GM19452 (cell line): ENCODE measurements around the gene PAFAH1B1.
A peak's percentile ranks its signal among the peaks of the same experiment; 100 is the strongest.
"Not testable (repeated sequence)": the region's sequence is repeated elsewhere in the genome, so short reads cannot be mapped to it uniquely, and the experiment has no call there.

Source experiments
- ATAC-seq: cut with Tn5 transposase; IDR thresholded peaks from one replicate; pipeline ENCODE4 v1.9.1; 2021; ENCODE audit not compliant: unreplicated experiment

Gene PAFAH1B1

GRCh38 chr17:2593821-2594721 lies 617 bp downstream of the PAFAH1B1 start:
- peak; percentile 44 for ATAC-seq

GRCh38 chr17:2594722-2595599 lies 1.5 kb downstream of the PAFAH1B1 start:
- no peak for ATAC-seq

- ATAC-seq, result no peak
Observed at GRCh38 chr17:2595716-2596115, 2.3 kb downstream of the PAFAH1B1 start.

GRCh38 chr17:2598166-2598565 lies 4.7 kb downstream of the PAFAH1B1 start:
- no peak for ATAC-seq

- ATAC-seq, result no peak
Observed at GRCh38 chr17:2602597-2603017, 9.2 kb downstream of the PAFAH1B1 start.

GRCh38 chr17:2608350-2608913 lies 15.0 kb downstream of the PAFAH1B1 start:
- no peak for ATAC-seq

GRCh38 chr17:2609091-2609490 lies 15.6 kb downstream of the PAFAH1B1 start:
- ATAC-seq, result no peak

- ATAC-seq, result no peak
Observed at GRCh38 chr17:2610195-2611175, 17.0 kb downstream of the PAFAH1B1 start.

- ATAC-seq, result no peak
Observed at GRCh38 chr17:2611627-2612026, 18.2 kb downstream of the PAFAH1B1 start.

GRCh38 chr17:2612630-2613029 lies 19.2 kb downstream of the PAFAH1B1 start:
- no peak for ATAC-seq

GRCh38 chr17:2613089-2613808 lies 19.8 kb downstream of the PAFAH1B1 start:
- no peak for ATAC-seq

GRCh38 chr17:2615882-2616281 lies 22.4 kb downstream of the PAFAH1B1 start:
- ATAC-seq, result no peak

GRCh38 chr17:2621241-2621640 lies 27.8 kb downstream of the PAFAH1B1 start:
- ATAC-seq, result no peak

- ATAC-seq, result not testable (repeated sequence)
Observed at GRCh38 chr17:2621951-2622405, 28.5 kb downstream of the PAFAH1B1 start.

GRCh38 chr17:2622721-2623301 lies 29.4 kb downstream of the PAFAH1B1 start:
- ATAC-seq, result not testable (repeated sequence)

GRCh38 chr17:2624292-2624731 lies 30.9 kb downstream of the PAFAH1B1 start:
- ATAC-seq, result no peak

GRCh38 chr17:2626626-2627219 lies 33.3 kb downstream of the PAFAH1B1 start:
- ATAC-seq, result not testable (repeated sequence)

- not testable (repeated sequence) for ATAC-seq
Observed at GRCh38 chr17:2628922-2629321, 35.5 kb downstream of the PAFAH1B1 start.

- no peak for ATAC-seq
Observed at GRCh38 chr17:2631211-2631610, 37.8 kb downstream of the PAFAH1B1 start.
